NCI-H526 treated with DMSO at 0.1 percent for 48 hours (cell line): ENCODE data around the gene TMEM132E.

Source experiments
- DNase-seq: peaks from one replicate; lab custom pipeline; 2025; lab: John Stamatoyannopoulos, UW

TMEM132E gene

DNA sequence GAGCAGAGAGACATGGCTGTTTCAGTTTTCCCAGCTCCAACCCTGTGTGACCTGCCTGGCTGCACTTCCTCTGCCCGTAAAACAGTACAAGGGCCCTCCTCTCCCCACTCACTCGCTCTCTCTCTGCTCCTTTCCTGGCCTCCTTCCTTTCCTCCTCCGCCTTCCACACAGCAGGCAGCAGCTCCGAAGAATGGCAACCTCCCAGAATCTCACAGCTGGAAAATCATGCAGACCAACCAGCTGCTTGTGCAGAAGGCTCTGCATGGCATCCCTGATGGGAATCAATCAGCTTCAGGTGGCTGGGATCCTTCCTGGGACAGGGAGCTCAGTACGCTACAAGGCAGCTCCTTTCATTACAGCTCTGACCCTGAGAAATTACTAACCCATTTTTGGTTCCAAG is 27.4 kb downstream of the TMEM132E start:
- DNase-seq, result no peak

DNA sequence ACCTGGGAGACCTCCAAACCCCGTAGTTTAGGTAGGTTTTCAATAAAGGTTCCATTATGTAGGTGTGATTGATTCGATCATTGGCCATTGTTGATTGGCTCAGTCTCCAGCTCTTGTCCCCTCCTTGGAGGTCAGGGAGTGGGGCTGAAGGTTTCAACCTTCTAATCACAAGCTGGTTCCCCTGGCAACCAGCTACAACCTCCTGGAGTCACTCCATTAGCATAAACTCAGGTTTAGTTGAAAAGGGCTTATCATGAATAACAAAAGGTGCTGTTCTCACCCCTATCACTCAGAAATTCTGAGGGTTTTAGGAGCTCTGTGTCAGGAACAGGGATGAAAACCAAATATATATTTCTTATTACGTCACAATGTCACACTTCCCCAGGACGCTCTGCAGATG is 28.5 kb downstream of the TMEM132E start:
- no peak for DNase-seq

DNA sequence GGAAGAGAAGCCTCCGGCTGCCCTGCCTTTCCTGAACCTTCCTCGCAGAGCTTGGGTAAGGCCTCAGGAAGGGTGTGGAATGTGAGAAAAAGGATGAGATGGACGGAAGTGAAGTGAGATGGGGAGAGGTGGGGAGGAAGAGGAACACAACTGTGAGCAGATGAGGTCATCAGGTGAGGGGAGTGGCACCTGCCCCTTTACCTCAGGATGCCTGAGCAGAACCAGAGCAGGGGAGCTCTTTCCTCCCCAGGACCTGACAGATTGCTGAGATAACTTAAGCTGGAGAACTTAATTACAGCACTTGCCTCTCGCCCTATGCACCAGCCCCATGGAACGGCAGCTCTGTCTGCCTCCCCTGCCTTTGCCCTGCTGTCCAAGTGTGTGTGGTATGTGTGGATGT is 29.8 kb downstream of the TMEM132E start:
- DNase-seq, result no peak

DNA sequence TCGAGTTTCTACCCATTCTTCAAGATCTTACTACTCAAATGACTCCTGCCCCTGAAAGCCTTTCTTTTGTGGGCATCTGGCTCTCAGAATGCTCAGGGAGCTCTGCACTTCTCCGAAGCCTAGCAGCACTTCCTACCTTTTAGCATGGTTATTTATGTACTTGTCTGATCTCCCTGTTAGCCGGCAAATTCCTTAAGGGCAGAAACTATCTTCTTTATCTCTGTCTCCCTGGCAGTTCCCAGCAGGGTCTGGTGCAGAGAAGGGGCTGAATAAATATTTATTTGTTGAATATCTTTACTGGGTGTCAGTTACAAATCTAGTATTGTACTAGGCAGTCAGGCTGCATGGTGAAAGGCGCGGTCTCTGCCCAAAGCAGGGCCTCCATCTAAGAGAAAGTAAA is 30.7 kb downstream of the TMEM132E start:
- DNase-seq, result no peak

DNA sequence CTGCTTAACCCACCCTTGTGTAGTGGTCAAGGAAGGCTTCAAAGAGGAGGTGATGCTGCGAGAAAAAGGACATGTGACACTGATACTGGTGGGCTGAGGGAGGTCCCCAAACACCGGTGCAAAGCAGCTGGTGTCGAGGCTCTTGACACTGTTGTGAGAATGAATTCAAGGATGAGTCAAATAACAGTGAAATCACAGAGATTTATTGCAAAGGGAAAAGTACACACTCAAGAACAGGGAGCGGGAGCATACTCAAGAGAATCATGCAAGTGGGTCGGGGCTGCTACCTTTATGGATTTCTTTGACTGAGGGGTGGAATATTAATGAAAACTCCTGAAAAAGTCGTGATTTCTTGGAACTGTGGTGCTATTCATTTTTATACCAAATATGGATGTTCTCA is 31.1 kb downstream of the TMEM132E start:
- no peak for DNase-seq

DNA sequence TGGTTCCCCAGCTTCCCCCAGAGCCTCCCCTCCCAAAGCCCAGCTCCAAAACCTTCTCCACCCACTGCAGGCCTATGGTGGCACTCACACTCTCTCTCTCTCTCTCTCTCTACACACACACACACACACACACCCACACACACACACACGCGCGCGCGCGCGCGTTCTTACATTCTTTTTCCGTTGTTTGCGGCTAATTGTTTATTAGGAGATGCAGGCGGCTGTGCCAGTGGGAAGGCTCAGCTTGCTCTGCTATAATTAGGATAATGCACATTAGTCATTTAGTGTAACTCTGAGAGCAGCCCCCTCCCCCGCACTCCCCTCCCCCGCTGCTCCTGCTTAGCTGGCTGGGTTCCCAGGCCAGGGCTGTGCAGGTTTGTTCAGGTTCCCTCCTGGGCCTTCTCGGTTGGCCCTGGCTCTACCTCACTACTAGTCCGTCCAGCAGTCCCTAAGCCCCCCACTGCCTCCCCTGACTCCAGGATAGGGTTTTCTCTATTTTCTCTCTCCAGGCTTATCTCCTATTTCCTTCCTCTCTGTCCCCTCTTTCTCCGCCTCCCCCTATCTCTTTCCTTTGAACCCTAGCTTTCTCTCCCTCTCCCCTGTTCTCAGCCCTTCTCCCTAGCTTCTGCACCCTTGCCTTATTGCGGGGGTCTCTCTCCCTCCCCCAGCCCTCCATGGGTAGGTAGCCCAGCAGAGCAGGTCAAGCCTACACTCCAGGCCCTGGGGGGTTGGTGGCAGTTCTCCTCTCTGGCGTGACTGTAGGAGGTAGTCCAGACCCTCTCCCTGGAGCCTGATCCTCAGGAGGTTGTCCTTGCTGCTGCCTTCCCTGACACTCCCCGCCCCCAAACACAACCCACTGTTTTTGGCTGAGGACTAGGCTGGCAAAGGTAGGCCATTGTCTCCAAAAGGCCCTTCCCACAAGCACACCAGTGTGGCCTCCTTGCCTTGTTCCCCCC is 34.0 kb downstream of the TMEM132E start:
- no peak for DNase-seq

DNA sequence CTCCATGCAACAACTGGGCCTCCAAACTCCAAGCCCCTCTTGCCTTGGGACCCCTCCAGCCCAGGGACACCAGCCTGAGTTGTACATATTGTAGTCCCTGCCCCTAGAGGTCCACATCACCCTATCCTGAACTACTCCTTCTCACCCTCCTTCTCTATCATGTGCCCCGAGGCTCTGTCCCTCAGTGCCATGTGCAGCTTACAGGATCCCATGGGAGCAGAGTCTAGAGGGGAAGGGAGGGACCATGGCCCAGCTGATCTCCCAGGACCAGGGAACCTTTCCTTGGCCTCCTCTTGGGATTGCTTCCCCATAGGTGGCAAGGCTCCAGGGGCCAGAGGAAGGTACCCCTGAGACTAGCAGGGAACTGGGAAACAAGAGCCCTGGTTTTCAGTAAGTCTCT is 35.3 kb downstream of the TMEM132E start:
- no peak for DNase-seq

DNA sequence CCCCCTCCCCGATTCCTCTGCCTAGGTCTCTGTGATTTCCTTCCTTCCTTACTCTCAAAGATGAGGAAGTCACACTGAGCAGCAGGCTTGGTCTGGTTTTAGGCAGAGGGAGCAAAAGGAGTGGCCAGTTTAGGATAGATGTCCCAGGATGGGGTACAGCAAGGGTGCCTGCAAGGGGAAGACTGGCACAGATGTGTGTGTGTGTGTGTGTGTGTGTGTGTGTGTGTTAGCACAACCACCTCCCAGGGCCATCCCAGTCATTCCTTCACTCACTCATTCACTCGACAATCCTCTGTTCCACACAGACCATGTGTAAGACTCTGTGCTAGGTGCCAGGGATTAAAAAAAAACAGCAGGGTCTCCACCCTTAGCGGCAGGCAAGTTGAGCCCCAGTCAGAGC is 35.9 kb downstream of the TMEM132E start:
- DNase-seq, result no peak

DNA sequence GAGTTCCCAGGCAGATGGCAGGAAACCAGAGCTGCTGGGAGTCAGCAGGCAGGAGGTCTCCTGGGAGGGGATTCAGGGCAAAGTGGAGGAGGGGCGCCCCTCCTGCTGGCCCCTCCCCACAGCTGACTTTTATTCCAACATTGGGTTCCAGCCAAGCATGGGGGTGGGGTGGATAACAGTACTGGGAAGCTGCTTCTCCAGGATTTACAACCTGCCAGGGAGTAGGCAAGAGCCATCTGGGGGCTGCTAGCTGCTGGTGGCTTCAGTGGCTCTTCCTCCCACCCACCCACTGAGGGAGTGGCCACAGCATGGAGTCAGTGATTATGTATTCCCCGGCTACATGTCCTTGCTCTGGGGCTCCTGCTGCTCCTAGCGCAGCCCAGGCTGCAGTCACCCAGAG is 36.8 kb downstream of the TMEM132E start:
- no peak for DNase-seq

DNA sequence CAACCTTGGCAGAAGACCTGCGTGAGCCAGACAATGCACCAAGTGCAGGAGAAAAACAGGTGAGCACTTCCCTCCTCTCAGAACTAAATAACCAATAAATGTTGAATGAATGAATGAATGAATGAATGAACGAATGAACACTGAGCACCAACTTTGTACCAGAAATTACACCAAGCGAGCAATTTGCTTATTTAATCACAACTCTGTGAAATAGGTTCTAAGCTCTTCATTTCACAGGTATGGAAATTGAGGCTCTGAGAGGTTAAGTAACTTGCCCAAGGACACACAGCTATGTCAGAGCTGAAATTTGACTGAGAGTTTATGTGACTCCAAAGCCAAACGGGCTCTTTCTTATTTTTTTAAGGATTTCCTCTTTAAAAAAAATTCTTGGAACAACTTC is 38.0 kb downstream of the TMEM132E start:
- DNase-seq, result no peak

DNA sequence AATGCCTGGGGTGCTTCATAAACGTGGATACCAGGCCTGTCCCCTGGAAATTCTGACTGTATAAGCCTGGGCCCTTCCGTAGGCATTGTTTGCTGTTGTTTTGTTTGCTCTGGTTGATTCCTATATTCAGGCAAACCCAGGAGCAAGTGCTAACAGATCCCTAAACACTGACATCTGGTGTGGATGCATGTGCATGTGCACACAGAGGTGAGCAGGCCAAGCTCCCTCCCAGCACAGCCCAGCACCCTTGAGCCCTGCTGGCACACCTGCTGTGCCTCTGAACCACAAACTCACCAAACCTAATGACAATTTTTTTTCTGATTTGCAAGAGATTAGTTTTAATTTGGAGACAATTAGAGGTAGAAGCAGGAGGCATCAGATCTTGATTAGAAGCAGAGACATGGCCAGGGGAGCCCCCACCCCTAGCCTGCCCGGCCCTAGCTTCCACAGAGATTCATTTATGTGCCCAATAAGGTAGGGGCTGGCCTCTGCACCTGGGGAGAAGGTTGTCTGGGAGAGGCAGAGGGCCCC is 40.4 kb downstream of the TMEM132E start:
- no peak for DNase-seq

DNA sequence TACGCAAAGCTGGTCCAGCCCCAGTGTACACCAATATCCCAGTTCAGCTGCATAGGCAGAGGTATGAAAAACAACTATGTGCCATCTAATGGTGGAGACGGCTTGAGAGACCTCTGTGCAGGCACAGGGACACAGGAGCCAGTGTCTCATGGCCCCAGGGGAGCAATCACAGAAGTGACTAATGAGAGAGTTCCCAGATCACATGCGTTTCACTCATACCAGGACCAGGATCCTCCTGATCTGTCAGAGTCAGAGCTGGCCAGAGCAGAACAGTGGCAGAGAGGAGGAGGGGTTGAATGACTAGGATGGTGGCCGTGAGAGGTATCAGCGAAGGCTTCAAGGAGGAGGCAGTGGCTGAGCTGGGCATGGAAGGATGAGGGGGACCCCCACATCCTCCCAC is 41.1 kb downstream of the TMEM132E start:
- DNase-seq, result no peak

DNA sequence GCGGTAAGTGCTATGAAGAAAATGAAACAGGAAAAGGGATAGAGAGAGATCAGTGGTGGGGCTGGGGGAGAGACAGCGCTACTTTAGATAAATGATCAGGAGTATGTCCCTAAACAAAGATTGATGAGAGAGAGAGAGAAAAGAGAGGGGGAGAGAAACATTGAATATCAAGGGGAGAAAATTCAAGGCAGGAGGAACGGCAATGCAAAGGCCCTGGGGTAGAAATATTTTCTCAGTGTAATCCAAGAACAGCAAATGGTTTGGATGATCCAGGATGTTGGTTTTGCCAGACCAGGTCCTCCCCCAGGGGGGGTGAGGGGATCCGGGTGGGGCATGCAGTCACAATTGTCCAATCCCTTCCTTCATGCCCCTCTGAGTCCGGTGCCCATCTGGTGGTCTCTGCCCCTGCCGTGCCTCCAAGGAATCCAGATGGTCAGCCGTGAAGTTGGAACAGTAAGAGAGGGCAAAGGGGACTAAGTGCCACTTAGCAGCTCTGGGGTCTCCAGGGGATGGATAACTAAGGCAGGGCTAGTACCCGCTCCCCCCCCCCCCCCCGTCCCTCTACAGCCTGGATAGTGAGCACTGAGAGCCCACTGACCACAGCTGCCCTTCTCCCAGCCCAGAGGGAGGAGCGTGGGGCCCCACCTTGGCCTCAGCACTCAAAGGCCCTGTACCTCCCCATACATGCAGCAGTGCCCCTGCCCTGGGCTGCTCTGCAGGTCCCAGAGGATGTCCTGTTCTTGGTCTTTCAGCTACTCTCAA is 43.7 kb downstream of the TMEM132E start:
- no peak for DNase-seq

DNA sequence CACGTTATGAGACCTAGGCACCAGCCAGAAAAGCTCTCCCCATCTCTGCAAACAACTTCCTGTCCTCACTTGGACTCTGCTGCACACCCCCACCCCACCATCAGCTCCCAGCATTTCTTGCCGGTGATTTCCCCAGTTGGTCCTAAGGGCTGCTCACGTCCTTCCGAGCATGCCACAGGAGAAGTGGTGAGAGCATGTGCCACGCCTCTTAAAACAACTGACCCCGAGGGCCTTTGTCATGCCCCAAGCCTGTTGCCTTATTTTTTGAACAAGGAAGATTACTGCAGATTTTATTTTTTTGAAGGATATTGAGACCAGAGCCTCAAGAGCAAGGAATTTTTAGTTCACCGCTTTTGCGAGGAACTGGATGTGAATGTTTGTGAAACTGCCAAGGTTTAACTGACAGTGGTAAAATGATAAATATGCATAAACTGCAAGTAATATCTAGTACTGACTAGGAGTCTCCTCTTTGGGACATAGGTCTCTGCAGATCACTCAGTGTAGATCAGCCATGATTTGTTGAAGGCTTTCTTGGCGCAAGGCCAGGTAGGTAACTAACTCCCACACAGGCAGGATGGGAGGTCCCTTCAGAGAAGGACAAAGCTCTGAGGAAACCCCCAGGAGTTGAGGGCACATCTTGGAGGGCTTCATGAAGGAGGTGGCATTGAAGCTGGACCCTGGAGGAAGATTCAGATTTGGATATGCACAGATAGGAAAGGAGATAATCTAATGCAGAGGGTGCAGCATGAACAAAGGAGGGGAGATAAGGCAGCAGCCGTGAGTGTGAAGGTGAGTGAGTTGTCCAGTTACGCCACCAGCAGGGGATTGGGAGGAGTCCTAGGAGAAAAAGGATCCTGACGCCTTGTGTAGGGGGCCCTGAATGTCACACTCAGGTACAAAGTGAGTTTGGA is 44.7 kb downstream of the TMEM132E start:
- DNase-seq, result no peak

DNA sequence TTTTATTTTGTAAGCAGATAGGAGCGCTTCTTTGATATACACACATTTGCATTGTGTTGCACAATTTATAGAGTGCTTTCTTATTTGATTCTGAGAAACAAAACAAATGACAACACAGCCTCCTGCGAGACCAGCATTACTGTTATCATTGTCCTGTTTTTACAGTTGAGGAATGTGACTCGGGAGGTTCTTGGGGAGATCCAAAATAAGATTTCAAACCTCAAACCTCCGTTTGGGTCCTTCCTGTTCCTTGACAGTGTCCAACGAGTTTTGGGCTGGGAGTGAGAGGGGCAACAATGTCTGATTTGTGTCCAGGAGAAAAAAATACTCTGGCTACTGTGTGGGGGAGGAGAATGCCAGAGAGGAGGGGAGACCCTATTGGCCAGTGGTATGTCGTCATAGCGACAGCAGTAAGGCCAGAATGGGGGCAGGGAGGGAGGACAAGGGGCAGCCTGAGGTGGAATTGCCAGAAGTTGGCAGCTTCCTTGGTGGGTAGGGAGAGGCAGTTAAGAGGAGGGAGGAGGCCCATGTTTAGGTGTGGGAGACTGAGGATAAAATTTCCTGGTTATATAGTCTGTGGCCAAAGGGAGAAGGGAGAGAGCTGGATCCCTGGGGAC is 45.5 kb downstream of the TMEM132E start:
- DNase-seq, result no peak

DNA sequence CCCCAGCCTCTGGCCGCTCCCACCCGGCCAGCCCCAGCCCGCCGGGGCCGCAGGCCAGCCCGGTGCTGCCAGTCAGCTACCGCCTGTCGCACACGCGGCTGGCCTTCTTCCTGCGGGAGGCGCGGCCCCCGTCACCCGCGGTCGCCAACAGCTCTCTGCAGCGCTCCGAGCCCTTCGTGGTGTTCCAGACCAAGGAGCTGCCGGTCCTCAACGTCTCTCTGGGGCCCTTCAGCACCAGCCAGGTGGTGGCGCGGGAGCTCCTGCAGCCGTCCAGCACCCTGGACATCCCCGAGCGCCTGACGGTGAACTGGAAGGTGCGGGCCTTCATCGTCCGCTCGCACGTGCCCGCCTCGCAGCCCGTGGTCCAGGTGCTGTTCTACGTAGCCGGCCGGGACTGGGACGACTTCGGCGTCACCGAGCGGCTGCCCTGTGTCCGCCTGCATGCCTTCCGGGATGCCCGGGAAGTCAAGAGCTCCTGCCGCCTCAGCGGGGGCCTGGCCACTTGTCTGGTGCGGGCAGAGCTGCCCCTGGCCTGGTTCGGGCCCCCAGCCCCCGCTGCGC is 46.8 kb downstream of the TMEM132E start:
- DNase-seq, result no peak

DNA sequence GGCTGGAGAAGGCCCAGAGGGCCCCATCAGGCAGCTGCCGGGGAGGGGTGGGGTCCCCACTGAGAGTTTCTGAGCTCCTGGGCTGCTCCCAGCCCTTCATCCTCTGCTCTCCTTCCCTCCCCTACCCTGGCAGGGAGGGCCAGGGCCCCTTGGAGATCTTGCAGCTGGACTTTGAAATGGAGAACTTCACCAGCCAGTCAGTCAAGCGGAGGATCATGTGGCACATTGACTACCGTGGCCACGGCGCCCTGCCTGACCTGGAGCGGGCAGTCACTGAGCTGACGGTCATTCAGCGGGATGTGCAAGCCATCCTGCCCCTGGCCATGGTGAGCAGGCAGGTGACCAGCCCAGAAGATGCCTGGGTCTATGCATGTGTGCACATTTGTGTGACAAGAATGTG is 49.5 kb downstream of the TMEM132E start:
- no peak for DNase-seq

DNA sequence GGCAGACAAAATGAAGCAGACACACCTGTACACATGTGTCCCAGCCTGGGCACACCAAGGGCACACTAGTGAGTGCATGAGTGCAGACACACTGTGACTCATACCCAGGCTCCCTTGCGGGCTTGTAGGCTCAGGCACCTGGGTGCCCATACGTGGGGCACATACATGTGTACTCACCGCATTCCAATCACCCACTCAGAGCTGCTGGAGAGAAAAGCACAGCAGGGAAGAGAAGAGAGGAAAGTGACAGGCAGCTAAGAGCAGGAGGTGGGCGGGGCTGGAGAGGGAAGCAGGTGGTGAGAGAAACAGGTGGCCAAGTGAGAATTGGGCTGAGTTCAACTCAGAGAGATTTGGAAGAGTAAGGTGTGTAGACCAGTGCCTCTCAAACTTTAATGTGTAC is 54.0 kb downstream of the TMEM132E start:
- no peak for DNase-seq

DNA sequence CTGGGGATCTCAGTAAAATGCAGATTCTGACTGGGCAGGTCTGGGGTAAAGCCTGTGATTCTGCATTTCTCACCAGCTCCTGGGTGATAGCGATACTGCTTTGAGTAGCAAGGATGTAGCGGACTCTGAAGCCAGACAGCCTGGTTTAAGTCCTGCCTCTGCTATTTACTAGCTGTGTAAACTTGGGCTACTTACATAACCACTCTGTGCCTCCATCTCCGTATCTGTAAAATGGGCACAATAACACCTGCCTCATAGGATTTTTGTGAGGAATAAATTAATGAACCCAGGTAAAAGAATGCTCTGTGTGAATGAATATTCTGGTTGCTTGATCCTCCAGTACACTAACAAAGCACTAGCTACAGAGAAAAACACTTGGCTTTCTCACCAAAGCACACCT is 54.4 kb downstream of the TMEM132E start:
- DNase-seq, result no peak

DNA sequence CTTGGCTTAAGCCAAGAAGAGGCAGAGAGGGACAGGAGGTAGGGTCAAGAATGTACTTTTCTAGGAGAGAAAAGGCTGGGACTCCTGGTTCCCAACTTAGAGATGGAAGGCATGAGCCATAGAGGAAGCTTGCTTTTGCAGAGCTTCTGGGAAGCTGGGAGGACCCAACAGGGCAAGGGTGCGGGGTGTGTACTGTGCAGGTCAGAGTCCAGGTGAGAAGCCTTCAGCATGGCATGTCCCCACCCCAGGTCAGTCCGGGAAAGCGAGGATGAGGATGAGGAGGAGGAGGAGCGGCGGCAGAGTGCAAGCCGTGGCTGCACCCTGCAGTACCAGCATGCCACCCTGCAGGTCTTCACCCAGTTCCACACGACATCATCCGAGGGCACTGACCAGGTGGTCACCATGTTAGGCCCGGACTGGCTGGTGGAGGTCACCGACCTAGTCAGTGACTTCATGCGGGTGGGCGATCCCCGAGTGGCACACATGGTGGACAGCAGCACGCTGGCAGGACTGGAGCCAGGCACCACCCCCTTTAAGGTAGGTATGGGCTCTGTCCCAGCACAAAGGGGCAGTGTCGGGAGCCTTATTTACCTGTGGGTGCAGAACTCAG is 55.3 kb downstream of the TMEM132E start:
- no peak for DNase-seq

DNA sequence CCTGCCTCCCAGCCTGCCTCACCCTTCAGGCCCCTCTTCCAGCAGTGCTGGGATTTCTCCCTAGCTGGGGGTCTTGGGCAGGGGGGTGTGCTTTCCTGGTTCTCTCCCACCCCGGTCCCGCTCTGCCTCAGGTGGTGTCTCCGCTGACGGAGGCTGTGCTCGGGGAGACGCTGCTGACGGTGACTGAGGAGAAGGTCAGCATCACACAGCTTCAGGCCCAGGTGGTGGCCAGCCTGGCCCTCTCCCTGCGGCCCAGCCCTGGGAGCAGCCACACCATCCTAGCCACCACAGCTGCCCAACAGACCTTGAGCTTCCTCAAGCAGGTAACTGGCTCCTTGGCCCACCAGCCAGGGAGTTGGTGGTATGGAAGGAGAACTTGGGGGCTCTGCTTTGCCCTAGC is 56.5 kb downstream of the TMEM132E start:
- DNase-seq, result no peak
